Fibroblast of pulmonary artery (primary cell): ENCODE data around the gene SCN11A.

Source experiments
- DNase-seq: peaks from one replicate; pipeline ENCODE4 v3.0.0-alpha.2; 2010; ENCODE audit warnings: low read depth
- H3K4me3 ChIP-seq: replicated peaks from 2 replicates; pipeline ENCODE4 v1.5.1; 2011; ENCODE audit warnings: low read depth, mild to moderate bottlenecking, control low read depth, low read length, moderate library complexity
- TF ChIP-seq, protein P1 (sequence below): IDR thresholded peaks from 2 replicates; pipeline ENCODE4 v1.5.1; 2011; ENCODE audit warnings: mild to moderate bottlenecking, control low read depth, low read length, inconsistent platforms; ENCODE audit errors: missing control alignments

The SCN11A gene

DNA sequence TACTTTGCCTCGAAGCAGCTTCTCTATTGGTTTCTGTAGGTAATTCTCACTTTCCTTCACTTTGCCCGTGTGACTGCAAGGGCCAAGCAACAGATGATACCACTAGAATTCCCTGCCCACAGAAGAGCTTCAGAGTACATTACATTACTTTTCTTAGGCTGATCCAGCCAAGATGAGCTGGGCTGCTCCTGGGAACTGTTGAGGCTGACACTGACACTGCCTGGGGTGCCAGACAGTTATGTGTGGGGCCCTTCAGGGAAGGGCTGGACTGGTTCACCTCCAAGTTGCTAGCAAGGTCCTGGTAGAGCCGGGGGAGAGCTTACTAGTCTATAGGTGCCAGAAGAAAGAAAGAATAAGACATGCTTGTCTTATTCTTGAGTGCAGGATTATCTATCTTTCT is 36.7 kb upstream of the SCN11A start:
- TF ChIP-seq, protein P1, sequence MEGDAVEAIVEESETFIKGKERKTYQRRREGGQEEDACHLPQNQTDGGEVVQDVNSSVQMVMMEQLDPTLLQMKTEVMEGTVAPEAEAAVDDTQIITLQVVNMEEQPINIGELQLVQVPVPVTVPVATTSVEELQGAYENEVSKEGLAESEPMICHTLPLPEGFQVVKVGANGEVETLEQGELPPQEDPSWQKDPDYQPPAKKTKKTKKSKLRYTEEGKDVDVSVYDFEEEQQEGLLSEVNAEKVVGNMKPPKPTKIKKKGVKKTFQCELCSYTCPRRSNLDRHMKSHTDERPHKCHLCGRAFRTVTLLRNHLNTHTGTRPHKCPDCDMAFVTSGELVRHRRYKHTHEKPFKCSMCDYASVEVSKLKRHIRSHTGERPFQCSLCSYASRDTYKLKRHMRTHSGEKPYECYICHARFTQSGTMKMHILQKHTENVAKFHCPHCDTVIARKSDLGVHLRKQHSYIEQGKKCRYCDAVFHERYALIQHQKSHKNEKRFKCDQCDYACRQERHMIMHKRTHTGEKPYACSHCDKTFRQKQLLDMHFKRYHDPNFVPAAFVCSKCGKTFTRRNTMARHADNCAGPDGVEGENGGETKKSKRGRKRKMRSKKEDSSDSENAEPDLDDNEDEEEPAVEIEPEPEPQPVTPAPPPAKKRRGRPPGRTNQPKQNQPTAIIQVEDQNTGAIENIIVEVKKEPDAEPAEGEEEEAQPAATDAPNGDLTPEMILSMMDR: no peak
- H3K4me3 ChIP-seq: no peak overlapping the region
- DNase-seq: no peak

DNA sequence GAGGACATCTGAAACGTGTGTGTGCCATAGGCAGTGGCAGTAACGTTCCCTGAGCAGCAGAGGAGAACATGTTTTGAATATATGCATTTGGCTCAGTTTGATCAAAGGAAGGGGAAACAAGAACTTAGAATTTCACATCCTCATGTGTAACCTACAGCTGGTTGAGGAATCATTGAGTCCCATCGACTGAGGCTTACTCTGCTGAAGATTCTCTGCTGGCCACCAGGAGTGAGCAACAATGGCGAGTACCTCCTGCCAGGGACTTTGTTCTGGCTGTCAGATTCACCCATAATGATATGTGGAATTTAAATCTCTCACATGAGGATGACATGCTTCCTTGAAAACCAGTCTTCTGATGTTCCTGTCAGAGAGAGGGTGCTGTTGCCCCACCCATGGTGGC is 34.4 kb upstream of the SCN11A start:
- TF ChIP-seq, protein P1: no peak
- no peak overlapping the region for H3K4me3 ChIP-seq

DNA sequence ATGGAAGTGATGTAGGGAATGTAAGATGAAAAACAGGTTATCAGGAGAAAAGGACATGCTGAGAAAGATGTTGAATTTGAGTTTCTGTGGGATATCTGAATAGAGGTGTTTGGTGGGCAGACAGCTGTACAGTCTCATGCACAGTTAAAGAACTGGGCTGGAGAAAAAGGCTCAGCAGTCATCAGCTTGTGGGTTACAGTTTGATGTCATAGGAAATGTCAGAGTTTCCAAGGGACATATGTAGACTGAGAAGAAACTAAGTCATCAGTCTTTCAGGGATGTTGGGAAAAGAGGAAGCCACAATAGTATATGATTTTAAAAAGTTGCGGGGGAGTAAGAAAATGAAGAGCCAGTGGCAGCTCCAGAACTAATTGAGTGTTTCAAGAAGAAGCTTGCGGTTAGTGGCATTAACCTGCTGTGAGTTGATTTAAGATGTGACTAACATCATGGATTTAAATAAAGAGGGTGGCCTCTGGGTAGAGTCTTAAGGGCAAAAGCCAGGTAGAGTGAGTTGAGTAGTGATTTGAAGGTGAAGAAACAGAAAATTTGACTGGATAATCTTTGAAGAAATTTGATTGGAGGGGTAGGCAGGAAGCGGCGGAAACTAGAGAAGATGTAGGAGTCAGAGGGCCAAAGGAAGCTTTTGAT is 31.0 kb upstream of the SCN11A start:
- no peak for DNase-seq
- TF ChIP-seq, protein P1: no peak
- H3K4me3 ChIP-seq: no peak overlapping the region

More for the DNA sequence above, 34.4 kb upstream of the SCN11A start:
- no peak for DNase-seq

DNA sequence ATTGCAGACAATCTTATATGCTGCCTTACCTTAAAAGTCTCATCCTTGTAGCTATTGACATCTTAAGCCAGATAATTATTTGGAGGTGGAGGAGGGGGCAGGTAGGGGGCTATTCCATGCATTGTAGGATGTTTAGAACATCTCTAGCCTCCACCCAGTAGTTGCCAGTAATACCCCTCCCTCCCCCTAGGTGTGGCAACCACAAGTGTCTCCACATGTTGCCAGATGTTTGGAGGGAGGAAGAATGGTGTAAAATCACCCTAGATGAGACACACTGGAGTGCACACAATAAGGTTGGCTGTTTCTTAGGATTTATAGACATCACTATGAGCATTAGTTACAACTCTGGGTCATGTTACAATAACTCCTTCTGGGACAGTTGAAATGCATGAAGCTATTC is 28.3 kb upstream of the SCN11A start:
- TF ChIP-seq, protein P1: no peak
- no peak for DNase-seq

DNA sequence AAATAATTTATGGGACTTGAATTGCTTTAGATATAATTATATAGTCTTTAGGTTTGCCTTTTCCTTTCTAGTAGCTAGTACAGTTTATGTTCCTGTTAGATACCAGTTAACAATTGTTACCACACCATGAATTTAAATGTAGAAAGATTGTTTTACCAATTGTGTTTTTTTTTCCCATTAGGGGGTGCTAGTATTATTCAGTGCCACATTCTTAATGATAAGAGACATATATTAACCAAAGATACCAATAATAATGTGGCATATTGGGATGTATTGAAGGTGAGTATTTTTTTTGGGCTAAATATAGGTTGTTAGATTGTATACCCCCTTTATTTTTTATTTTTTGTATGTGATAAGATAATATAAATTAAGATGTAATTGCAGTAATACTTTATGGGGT is 27.8 kb upstream of the SCN11A start:
- no peak for DNase-seq
- TF ChIP-seq, protein P1: no peak
- H3K4me3 ChIP-seq: no peak overlapping the region

More for the DNA sequence above, 28.3 kb upstream of the SCN11A start:
- H3K4me3 ChIP-seq: no peak overlapping the region

DNA sequence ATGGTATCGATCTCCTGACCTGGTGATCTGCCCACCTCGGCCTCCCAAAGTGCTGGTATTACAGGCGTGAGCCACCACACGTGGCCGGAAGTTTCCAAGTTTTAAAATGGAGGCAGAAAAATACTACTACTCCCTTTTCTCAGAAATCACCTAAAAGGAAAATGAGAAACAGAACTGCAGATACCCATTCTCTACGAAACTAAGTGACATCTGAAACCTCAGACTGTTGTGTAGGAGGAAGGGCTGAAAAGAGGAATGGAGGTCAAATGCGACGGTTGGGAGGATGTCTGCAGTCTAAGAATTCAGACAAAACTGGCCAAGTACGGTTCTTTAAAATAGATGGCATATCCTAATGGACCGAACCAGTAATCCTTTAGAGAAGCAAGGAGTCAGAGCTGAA is 24.2 kb upstream of the SCN11A start:
- no peak for DNase-seq
- TF ChIP-seq, protein P1: no peak
- no peak overlapping the region for H3K4me3 ChIP-seq

DNA sequence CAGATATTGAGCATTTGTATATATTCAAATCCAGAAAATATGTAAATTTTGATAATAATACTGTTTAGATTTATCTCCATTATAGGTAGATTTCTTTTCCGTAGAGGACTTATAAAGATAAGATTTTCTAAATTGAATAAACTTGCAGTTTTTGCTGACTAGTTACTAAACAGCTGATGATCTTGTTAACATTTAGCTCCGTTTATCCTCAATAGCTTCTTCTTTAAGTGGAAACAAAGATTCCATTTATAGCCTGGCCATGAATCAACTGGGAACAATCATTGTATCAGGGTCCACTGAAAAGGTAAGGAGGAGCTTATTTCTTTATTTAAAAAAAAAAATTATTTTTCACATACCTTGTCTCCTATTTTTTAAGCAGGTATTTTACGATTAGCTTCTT is 16.8 kb upstream of the SCN11A start:
- TF ChIP-seq, protein P1: no peak
- H3K4me3 ChIP-seq: no peak overlapping the region
- no peak for DNase-seq
